COLO829 (cell line): Measurements from ENCODE around the gene SULT1C3.

Experiments used
- DNase-seq: peaks from one replicate; pipeline ENCODE4 v3.0.0; 2012; ENCODE audit warnings: low spot score

The SULT1C3 gene

DNA sequence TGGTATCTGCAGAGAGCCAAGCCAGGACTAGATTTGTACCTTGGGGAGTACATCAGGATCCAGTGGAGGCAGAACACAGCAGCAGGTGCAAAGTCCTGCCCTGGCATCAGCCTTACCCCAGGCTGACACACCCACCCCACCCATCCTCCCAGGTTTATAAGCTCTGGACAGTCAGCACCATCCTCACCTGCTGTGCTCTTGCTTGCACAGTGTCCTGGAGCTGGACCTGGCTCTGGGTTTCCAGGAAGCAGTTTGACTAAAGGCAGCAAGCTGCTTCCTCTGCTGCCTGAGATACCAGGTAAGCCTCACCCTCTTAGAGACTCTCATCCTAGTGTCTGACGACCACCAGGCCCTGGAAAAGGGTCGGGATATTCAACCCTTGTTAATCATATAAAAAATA is at the start of gene SULT1C3:
Gene SULT1C3, plus strand, starts transcription at position 183 of the 400 bp plus-strand sequence. CDS start 7,227 bp downstream, outside the sequence.
- no peak for DNase-seq

DNA sequence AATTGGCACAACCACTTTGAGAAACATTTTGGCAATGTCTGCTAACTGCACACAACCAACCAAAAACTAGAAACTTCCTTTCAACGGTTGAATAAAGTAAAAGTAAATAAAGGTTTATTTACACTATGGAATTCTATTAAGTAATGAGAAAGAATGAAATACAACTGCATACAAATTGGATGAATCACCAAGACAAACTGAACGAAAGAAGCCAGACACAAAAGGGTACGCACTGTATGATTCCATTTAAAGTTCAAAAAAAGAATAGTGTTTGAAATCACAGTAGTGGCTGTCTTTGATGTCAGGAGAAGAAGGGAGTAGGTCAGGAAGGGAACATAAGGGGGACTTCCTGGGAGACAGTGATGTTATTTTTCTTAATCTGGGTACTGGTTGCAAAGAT is 46.5 kb upstream of the SULT1C3 start:
- no peak for DNase-seq

DNA sequence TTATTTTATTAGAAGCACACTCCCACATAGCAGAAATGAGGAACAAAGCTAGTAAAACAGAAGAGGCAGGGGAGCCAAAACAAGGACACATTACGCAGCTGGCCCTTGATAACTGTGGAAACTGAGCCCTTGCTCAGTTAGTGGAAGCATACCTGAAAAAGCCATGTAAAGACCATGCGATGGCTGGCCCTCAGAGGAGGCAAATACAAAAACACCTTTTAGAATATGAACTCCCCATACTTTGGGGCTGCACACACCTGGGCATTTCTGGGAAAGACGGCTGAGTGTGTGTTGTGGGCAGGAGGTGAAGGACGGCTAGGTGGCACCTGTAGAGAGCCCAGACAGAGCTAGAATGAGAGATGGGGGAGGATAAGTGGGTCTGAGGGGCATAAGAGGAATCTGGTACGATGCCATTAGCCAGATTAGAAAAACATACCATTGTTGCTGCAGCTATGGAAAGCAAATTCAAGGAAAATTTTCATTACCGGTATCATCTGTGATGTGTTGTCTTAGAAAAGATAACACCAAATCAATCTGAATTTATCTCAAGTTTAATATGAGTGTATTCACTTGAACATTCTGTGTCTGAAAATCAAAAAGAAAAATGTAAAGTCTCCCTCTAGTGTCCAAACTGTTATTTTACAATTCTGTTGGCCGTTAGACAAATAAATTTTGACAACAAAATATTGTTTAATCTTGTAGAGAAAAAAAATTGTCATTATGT is 45.2 kb upstream of the SULT1C3 start:
- DNase-seq: no peak

DNA sequence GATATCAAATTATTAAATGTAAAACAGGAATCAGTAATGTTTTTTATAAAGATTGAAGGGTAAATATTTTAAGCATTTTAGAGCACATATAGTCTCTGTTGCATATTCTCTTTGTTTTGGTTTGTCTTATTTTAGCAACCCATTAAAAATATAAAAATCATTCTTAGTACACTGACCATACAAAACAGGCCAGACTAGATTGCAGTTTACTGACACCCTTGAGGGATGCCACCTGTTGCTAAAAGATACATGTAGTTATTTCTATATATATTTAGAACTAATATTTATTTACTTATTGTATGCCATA is 44.7 kb upstream of the SULT1C3 start:
- no peak for DNase-seq

DNA sequence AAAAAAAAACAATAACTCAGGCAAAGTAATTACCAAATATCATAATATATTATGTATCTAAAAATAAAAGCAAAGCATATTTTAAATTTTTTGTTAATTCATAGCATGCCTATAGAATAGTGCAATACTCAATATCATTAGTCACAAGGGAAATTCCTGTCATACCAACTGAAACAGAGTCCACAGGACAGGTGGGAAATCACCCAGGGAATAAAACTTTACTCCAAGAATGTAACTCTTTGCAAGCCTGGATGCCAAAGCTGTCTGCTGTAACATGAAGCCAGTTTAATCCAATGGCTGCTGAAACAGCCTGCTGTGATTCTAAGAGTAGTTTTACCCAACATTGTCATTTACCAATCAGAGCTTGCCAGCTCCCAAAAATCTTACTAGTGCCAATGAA is 40.0 kb upstream of the SULT1C3 start:
- no peak for DNase-seq

DNA sequence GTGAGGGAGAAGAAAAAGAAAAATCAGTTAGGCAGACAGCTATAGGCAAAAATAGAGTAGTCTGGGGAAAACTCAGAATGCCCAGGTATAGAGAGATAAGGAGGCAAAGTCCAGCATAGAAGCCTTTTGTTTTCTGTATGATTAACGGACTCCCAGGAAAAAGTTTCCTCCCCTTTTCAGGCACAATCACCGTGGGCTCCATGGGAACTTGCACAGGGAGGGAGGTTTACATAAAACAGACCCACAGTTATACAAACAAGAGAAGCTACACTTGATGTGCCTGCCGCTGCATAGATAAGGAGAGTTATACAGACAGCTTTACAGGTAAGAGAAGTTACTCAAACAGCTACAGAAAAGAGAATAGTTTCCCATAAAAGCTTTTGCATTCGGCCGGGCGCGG is 39.2 kb upstream of the SULT1C3 start:
- no peak for DNase-seq

DNA sequence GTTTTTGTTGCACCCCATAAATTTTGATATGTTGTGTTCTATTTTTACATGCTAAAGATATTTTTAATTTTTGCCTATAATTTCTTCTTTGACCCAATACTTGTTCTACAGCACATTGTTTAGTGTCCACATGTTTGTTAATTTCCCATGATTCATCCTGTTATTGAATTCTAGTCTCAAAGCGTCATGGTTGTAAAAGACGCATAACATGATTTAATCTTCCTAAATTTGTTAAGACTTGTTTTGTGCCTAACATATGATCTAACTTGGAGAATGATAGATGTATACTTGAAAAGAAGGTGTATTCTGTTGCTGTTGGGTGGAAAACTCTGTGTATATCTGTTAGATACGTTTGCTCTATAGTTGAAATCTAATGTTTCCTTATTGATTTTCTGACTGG is 27.1 kb upstream of the SULT1C3 start:
- no peak for DNase-seq

DNA sequence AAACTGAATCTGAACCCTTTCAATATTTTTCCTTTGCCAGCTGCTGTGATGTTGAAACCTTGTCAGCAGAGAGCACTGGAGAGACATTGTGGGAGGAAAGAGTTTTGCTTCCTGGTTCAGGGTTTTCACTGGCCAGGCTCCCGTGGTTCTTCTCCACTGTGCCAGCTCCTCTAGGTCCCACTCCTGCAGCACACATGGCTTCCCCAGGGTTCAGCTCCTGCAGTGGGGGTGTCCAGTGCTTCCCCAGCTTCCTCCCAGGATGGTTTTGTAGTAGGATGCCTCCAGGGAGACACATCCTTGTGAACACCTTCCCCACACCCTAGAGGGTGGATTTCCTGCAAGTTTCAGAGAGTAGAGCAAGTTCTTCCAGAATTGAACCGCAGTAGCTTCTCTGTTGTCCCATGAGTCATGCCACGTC is 24.0 kb upstream of the SULT1C3 start:
- DNase-seq: peak; percentile 22

DNA sequence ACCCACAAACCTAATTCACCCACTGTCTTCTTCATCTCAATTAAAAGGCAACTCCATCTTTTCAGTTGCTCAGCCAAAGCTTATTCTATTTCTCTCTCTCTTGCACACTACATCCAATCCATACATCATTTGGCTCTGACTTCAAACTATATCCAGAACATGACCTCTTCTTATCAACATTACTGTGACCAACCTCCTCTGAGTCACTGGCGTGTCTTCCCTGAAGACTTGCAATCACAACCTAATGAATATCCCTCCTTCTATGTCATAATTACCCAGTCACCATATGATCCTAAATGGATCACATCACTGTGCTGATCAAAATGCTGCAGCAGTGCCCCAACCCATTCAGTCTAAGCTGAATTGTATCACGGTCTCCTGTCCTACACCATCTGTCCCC is 22.6 kb upstream of the SULT1C3 start:
- DNase-seq: no peak

DNA sequence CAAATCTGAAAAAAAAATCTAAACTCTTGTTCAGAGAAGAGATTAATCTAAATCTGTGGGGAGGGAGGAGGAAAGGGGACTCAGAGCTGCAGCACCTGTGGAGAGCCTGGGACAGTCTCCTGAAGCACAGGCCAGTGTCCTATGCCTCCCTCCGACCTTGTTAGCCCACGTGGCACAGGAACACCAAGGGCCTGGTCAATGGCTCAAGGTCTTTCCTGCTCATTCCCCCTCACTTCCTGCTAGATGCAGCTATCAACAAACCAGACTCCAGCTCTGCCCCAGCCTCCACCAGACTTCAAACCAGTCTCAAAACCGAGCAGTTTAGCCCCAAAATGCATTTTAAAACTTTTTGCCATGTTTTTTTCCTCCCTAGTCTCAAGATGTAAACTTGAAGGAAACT is 20.1 kb upstream of the SULT1C3 start:
- DNase-seq: no peak

DNA sequence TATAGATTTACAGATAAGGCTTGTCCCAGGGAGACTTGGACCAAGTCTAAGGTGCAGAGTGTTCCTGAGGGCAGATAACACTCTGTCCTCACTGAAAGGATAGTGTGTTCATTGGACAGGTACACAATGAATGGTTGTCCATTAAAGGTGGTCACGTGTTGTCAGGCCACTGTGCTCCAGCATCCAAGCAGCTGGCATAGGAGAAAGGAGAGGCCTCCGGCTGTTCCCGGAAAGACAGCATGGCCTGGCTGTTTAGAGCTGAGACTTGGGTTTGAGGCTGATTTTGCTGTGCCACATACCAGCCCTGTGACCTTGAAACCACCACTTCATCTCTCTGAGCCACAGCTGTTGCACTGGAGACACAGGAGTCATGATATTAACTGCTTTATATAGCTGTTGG is 19.6 kb upstream of the SULT1C3 start:
- DNase-seq: no peak

DNA sequence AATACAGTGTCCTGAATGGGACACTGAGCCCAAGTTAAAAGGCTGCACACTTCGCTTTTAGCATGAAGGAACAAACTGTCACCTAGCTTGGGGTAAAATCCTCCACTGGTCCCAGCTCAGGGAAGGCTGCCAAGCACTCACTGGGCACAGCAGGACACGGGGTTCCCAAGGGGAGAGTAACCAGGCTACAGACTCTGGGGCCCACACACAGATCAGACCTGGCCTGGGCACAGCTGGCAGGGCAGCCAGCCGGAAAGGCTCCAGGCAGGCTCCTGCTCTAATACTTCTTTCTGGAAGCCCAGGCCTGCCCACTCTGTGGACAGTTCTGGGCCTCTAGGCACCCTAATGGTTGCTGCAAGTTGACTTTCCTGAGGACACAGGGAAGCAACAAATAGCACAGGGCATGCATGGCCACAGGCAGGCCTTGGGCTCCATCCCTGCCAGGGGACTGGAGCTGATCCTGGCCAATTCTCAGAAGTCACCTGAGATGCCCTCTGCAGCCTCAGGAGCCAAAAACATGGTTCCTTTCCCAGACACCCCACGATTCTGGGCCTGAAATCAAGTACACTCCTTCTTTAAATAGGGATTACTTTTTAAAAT is 18.7 kb upstream of the SULT1C3 start:
- DNase-seq: no peak

DNA sequence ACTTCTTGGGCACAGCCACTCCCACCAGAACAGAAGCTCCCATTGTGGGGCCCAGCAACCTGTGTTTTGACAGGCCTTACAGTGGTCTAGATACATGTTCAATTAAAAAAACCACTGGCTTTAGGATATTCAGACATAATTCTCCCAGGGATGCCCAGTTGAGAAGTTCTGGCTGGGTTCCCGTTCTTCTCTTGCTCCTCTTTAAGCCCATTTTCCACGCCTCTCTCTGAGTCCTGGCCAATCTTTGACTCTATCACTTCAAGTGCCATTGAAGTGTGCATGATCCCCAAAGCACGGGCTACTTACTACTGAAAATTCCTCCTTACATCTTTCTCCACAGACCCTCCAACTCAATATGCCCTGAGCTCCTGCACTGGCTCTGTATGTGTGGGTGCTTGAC is 17.5 kb upstream of the SULT1C3 start:
- no peak for DNase-seq

DNA sequence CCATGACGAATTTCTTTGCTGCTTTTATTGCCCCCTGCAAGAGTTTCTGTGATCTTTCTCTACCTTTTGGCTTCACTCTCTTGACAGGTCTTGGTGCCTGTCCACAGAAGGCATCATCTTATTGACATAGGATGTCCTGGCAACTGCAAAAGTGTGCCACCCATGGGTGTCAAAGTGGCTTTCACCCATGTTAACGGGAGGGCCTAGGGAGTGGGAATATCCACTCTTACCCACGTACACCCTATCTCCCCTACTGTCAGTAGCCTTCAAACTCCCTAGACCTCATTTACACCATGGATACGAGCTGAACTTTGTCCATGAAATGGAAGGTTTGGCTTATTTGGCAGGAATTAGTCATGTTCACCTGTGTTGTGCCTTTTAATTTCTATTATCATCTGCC is 16.2 kb upstream of the SULT1C3 start:
- DNase-seq: no peak

DNA sequence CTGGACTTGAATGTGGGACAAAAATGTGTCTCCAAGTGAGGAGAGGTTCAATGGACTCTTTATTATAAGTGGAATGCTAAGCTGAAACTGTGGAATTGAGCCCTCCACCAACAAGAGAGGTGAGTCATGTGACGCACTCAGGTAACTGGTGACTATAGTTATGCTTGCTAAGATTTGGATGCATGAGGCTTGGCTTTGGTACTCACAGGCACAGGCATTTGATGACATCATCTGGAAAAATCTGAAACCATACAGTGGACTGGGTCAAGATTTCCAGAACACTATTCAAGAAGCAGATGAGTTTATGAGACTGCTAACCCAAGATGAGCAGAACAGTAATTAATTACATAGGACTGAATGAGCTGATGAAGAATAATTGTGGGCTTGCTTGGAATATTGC is 15.7 kb upstream of the SULT1C3 start:
- no peak for DNase-seq

DNA sequence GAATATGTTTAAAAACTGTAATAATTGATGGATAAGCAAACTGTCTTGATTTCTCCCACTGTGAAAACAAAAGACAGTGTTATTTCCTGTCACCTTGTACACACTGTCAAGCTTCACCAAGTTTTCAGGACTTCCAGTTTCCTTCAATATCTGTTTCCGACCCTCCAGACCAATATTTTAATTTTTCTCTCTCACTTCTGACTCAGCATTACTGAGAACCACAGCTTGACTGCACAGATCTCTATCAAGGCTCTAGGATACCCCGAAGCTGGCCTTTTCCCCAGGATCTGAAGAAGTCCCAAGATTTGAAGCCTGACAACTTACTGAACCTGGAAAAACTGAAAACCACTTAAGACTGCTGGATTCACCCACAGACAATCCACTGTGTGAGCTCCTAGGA is 13.2 kb upstream of the SULT1C3 start:
- no peak for DNase-seq

DNA sequence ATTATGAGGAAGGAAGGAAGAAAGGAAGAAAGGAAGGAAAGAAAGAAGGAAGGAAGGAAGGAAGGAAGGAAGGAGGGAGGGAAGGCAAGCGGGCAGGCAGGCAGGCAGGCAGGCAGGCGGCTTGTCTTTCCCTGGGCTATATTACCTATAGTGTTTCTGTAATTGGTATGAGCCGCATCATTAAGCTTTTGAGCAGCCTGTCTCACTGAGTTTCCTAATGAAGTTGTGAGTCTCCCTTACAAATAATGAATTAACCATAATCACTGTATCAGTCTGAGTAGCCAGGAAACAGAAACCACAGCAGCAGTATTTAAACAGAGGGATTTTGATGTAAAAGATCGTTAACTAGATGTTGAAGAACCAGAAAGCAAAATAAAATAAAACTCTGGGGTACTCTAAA is 11.8 kb upstream of the SULT1C3 start:
- DNase-seq: no peak

DNA sequence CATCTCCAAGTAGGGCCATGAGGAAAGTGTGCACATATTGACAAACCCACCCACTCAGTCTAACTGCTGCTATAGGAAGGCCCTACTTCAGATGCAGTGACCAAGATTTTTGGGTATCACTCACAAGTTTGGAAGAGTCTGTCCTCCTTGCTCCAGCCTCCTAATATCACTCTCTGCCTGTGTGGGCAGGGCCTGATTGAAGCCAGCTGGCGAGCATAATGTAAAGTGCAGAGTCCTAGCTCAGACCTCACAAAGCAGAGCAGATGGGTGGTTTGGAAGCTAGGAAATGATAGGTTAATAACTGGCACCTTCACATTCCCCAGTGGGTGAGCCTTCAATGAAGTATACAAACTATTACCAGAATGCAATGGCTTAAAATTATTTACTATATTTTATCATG is 11.2 kb upstream of the SULT1C3 start:
- DNase-seq: no peak

DNA sequence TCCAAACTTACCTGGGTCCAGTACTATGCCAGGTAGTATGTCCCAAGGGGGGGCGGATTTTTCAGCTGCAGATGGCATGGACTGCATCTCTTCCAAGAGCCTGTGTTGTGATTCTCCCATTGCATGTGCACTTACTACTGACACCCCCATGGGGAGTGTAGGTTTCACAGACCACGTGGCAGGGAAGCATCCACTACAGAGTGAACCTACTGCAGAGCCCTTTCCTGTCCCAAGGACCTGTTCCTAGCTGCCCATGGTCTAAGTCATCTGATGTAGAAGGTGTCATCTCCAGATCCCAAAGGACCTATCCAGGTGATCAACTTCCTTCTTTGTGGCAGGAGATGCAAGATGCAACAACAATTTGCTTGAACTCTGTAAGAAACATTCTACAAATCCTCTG is 9.9 kb upstream of the SULT1C3 start:
- no peak for DNase-seq

DNA sequence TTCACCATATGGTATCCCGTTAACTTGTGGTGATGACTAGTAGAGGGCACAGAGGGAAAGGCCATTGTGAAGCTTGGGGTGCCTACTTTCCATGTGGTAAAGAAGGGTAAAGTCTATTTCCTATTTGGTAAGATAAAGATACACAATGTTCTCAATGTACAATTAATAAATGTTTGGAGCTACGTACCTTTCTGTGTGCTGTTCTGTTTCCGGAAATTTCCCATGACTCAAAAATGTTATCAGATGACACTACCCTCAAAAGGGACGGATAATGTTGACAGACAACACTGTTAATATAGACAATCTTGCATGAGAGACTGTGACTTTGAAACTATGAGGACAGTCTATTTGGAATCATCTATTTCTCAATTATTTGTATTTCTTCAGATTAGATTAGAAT is 4.2 kb upstream of the SULT1C3 start:
- DNase-seq: no peak

DNA sequence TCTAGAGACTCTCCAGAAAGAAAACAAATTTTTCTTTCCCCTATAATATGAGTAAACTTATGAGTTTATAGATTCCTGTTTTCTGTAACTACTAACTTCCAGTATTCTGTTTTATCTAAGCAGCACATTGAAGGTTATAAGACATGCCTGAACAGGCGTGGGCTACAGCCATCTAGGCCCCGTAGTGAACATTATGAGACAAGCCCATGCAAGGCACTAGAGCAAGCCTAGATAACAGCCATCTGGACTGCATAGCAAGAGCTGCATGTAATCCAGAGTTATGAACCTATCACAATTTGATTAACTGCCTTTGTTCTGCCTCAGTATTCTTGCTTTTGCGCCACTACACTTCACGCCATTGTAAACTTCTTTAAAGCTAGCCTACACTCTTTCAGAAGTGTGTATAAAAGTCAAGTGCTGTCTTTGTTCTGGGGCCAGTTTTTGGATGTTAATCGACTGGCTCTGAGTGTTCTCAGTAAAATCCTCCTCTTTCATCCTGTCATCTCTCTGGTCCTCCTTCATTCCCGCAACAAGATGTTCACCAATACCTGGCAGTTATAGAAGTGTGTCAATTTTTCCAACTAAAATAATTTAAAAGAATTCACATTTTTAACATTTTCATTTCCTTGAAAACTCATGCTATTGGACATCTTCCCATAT is 3.0 kb upstream of the SULT1C3 start:
- DNase-seq: no peak

DNA sequence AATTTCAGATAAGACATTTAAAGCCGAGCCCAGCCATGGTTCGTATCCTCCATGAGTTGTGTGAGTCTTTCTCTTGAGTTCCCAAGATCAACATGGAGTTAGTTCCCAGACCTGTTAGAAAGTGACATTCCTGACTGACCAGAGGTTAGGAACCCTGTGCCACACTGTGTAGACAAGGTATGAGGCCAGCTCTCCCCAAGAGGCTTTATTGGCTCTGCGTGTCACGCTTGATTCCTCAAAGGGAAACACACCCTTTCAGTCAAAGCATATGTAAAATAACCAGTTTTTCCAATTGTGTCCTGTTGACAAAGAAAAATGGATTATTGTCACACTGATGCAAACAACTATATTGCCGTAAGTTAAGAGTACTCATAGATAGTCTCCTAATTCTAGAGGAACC is 1.2 kb downstream of the SULT1C3 start:
- DNase-seq: no peak

DNA sequence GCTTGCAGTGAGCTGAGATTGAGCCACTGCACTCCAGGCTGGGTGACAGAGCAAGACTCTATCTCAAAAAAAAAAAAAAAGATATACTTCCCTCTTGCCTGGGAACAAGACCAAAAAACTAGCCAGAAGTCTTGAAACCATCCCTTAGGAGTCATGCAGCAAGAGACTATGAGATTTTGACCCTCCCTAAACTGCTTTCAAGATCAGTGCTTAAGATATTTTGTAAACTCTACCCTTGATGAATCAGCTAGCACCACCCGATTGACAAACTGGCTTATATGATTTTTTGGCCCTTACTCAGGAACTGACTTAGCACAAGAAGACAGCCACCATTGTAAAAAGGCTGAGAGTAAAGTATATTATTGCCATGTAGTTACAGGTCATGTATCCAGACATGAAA is 3.8 kb downstream of the SULT1C3 start:
- DNase-seq: no peak
